GM12801 (cell line): ENCODE data around the gene RIC3.

Source experiments
- TF ChIP-seq, protein P1 (sequence below): IDR thresholded peaks from one replicate; pipeline ENCODE4 v1.5.1; 2011; ENCODE audit warnings: control low read depth; ENCODE audit not compliant: insufficient read length; ENCODE audit errors: extremely low read depth

RIC3 gene

DNA sequence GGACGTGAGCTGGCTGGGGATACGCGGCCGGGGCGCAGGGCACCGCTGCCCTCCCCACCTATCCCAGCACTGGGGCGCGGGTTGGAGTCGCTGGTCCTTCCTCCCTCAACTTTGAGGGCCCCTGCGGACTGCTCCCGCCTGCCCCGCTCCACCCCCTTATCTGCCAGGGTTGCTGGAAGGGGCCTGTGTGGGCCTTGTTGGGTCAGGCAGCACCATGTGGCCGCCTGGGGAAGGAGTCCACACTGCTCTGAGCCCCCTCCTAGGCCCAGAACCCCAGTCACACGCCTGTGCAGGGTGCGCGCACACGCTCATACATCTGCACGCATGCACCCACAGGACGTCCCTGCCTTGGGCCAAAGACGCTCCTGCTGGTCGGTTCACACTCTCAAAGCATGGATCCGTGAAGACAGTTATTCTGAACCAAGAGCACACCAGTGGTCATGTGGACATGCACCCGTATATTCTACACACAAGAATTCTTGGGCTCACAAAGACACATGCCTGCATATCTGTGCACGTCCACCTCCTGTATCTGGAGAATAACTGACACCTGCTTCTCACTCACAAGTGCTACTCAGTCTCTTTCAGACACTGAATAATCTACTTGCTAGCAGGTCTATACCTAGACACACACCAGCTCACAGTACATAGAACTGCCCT is 87.1 kb downstream of the RIC3 start:
- TF ChIP-seq, protein P1, sequence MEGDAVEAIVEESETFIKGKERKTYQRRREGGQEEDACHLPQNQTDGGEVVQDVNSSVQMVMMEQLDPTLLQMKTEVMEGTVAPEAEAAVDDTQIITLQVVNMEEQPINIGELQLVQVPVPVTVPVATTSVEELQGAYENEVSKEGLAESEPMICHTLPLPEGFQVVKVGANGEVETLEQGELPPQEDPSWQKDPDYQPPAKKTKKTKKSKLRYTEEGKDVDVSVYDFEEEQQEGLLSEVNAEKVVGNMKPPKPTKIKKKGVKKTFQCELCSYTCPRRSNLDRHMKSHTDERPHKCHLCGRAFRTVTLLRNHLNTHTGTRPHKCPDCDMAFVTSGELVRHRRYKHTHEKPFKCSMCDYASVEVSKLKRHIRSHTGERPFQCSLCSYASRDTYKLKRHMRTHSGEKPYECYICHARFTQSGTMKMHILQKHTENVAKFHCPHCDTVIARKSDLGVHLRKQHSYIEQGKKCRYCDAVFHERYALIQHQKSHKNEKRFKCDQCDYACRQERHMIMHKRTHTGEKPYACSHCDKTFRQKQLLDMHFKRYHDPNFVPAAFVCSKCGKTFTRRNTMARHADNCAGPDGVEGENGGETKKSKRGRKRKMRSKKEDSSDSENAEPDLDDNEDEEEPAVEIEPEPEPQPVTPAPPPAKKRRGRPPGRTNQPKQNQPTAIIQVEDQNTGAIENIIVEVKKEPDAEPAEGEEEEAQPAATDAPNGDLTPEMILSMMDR, result no peak

DNA sequence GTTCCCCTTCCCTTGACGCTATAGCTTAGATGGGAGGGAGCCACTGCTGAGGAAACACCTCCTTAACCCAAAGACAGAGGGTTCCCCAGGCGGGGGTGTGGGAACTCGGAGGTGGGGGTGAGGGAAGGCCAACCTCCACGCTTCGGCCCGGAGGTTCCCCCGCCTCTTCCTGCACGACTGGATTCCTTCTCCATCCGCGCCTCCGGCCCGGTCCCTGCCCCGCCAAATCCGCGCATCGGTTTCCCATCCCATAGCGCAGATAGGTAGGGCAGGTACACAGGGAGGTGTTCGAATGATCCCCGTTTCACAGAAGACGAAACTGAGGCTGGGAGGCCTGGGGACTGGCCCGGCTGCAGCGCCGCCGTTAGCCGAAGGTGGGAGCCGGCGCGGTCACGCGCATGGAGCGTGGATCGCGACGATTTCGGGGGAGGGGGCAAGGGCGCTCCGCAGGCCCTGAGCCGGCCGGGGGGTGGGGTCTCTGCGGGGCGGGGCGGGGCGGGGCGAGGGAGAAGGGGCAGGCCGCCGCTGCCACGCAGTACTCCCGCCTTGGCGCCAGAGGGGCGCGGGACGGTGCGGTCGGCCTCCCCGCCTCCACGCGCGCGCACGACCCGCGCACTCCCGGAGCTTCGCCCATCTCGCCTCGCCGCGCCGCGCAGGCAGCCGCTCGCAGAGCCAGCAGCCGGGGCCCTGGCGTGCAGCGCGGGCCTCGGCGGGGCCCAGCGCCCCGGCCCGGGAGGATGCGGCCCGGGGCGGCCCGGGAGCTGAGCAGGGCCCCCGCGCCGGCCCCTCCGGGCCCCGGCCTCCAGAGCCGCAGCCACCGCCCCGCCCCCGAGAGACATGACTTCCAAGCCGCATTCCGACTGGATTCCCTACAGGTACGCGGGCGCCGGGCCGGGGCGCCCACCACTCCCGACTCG is 87.9 kb downstream of the RIC3 start, which contains the start of gene TUB:
Gene TUB (plus strand): TSS at position 538 of the 917 bp plus-strand sequence. CDS start 300 bp downstream, at position 838.
- TF ChIP-seq, protein P1, result no peak

DNA sequence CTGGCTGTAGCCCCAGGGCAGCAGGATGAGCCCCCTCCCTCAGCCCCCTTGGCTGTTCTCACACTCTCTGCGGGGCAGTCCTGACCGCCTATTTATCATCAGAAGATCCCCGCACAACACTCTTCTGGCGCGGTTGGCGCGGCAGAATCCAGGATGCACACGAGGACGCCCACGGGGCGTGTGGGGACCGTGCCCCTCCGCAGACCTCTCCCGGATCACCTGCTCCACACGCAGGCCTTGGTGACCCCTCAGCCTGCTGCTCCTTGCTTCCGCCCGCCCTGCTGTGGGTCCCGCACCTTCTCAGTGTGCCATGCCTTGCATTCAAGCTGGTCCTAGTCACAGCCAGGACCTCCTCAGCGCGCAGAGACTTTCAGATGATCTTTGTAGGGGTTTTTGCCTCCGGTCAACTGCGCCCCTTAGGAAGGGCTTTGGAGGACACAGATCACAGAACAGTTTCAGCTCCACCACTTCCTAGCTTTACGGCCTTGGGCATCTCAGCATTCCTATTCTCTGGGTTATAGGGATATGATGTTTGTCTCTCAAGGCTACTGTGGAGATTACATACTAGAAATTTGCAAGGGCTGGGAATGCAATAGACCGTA is 88.7 kb downstream of the RIC3 start:
- TF ChIP-seq, protein P1, result no peak

GRCh38 chr11:8079111-8079675 is 89.6 kb downstream of the RIC3 start:
- TF ChIP-seq, protein P1, result no peak

DNA sequence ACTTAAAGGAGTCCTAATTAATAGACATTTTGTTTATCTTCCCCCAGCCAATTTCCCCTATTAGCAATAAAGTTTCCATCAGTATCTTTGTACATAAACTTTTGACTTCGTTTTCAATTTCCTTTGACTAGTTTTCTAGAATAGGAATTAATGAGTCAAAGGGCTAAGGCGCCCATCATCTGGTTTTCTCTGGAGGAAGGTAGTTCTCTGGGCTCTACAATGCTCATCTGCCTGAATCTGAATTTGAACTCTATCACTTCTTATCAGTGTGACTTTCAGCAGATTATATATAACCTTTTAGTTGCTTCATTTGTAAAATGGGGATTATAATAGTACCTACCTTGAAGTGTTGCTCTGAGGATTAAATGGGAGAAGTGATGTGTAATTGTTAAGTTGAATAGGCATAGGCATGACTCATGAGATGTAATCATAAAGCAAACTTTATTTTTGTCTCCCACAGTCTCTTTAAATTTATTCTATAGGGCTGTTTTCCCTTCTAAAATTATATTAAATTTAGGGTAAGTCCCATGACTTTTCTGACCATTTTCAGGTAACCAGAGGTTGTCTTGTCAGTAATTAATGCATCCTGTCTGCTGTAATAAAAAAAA is 93.6 kb downstream of the RIC3 start:
- TF ChIP-seq, protein P1, result no peak

GRCh38 chr11:8071616-8072581 is 96.9 kb downstream of the RIC3 start:
- TF ChIP-seq, protein P1, result no peak
